Activated CD8-positive, alpha-beta T cell treated with anti-CD3 and anti-CD28 coated beads for 36 hours (primary cell): ENCODE results near the gene ELN. TPM values are rescaled to one million over a fixed set of nuclear protein-coding genes. Genes with fewer than 3 reads are reported as not detected.

Experiments used
- ATAC-seq: fragments of 200-7000 bp; cut with Tn5 transposase; one replicate; pipeline ENCODE4 v1.10.0; 2021; ENCODE audit warnings: mild to moderate bottlenecking, moderate library complexity
- CTCF ChIA-PET: fragments of 350-600 bp; sonication (Branson Sonifier 250); formaldehyde crosslinking; loops from one replicate; lab custom pipeline; 2021; ENCODE audit warnings: antibody characterized with exemption; lab: Charles Lee
- POLR2A ChIA-PET: fragments of 350-600 bp; sonication (Branson Sonifier 250); formaldehyde crosslinking; loops from one replicate; lab custom pipeline; 2021; ENCODE audit warnings: antibody characterized with exemption; lab: Charles Lee
- DNase-seq: peaks from one replicate; pipeline ENCODE4 v3.0.0-alpha.2; 2020
- H3K27ac Mint-ChIP-seq: one replicate; pipeline ENCODE4 v1.8.0; 2021; ENCODE audit warnings: mild to moderate bottlenecking, mixed read lengths
- H3K27me3 Mint-ChIP-seq: one replicate; pipeline ENCODE4 v1.8.0; 2021; ENCODE audit warnings: mixed read lengths
- H3K36me3 Mint-ChIP-seq: one replicate; pipeline ENCODE4 v1.8.0; 2021; ENCODE audit warnings: low read depth, mixed read lengths
- H3K4me1 Mint-ChIP-seq: one replicate; pipeline ENCODE4 v1.8.0; 2021; ENCODE audit warnings: low read depth, mixed read lengths
- H3K4me3 Mint-ChIP-seq: one replicate; pipeline ENCODE4 v1.8.0; 2021; ENCODE audit warnings: mild to moderate bottlenecking, moderate library complexity, mixed read lengths
- H3K9me3 Mint-ChIP-seq: one replicate; pipeline ENCODE4 v1.8.0; 2021; ENCODE audit warnings: mixed read lengths
- CTCF ChIP-seq: fragments of 200-600 bp; IDR thresholded peaks from one replicate; pipeline ENCODE4 v1.8.0; 2022; ENCODE audit warnings: antibody characterized with exemption, mild to moderate bottlenecking
- intact Hi-C: fragments of 100-400 bp; cut with micrococcal nuclease; formaldehyde crosslinking; loops from one replicate; pipeline ENCODE4 v1.10.0; 2022
- total RNA-seq, 2 experiments: library from RNA; stranded (reverse); gene quantifications; one replicate each; pipeline ENCODE4 v1.2.3, GENCODE V29; 2021

The ELN gene
- total RNA-seq, 2 experiments from 2014 or later, result not detected

DNA sequence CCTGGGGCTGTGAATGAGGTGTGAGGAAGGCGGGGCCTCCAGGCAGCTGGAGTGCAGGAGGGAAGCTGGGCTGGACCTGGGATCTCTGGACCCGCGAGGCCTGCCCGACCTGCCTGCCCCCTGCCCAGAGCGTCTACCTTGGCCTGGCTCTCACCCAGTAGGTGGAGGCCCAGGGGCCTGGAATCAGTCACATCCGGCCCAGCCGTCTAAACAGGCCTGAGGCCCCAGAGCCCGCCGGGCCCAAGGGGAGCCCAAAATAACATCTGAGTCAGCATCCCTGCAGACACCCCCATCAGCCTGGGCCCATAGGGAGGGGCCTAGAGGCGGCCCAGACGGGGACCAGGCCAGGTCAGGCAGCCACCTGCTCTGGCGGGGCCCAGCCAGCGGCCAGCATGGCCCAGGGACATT is 15.1 kb upstream of the ELN start:
- DNase-seq, result peak; percentile 10
- H3K4me1 Mint-ChIP-seq, result no peaks in the 10 kb centered on the region

GRCh38 chr7:74013539-74014272 is 14.3 kb upstream of the ELN start:
- no peak for TF ChIP-seq CTCF
- CTCF ChIA-PET, result interaction anchor here (5.8 kb wide), 1 partner anchor 12 kb away, joined by 27 read pairs; no protein-coding TSS in a partner anchor
- H3K4me1 Mint-ChIP-seq, result no peaks in the 10 kb centered on the region
- H3K4me3 Mint-ChIP-seq, result no peak overlapping the region
- ATAC-seq (no peak), DNase-seq (no peak)
- intact Hi-C loops, result no loop called here
- H3K9me3 Mint-ChIP-seq, result no peaks in the 10 kb centered on the region
- POLR2A ChIA-PET, result interaction anchor here (0.7 kb wide), 1 partner anchor 399 kb away, joined by 3 read pairs; no protein-coding TSS in a partner anchor
- H3K27me3 Mint-ChIP-seq, result peaks cover 3% of the 10 kb centered on the region
- no peaks in the 10 kb centered on the region for H3K36me3 Mint-ChIP-seq
- no peak overlapping the region for H3K27ac Mint-ChIP-seq

More for the DNA sequence above, 15.1 kb upstream of the ELN start:
- peaks cover 3% of the 10 kb centered on the region for H3K27me3 Mint-ChIP-seq
- intact Hi-C loops, result no loop called here
- no peak for TF ChIP-seq CTCF
- H3K4me3 Mint-ChIP-seq, result no peak overlapping the region
- H3K9me3 Mint-ChIP-seq, result no peaks in the 10 kb centered on the region
- POLR2A ChIA-PET, result no interaction called here
- no peak for ATAC-seq
- CTCF ChIA-PET, result interaction anchor here (5.8 kb wide), 1 partner anchor 13 kb away, joined by 27 read pairs; no protein-coding TSS in a partner anchor
- no peak overlapping the region for H3K27ac Mint-ChIP-seq
- H3K36me3 Mint-ChIP-seq, result no peaks in the 10 kb centered on the region

DNA sequence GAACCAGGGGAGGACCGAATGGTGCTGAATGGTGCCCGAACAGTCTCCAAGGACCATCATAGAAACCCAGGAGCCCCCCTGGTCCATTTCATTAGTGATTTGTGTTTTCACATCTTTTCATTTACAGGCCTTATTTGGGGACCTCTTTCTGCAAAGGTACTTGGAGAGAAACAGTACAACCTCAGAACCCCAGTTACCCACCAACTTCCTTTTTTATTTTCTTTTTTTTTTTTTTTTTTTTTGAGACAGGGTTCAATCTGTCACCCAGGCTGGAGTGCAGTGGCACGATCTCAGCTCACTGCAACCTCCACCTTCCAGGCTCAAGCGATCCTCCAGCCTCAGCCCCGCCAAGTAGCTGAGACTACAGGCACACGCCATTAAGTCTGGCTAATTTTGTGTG is 13.0 kb upstream of the ELN start:
- DNase-seq (no peak), ATAC-seq (no peak)
- CTCF ChIA-PET, result interaction anchor here (5.8 kb wide), 1 partner anchor 11 kb away, joined by 27 read pairs; no protein-coding TSS in a partner anchor
- no peak overlapping the region for H3K27ac Mint-ChIP-seq
- no peaks in the 10 kb centered on the region for H3K36me3 Mint-ChIP-seq
- intact Hi-C loops, result no loop called here
- POLR2A ChIA-PET, result no interaction called here
- no peaks in the 10 kb centered on the region for H3K9me3 Mint-ChIP-seq
- no peaks in the 10 kb centered on the region for H3K4me1 Mint-ChIP-seq
- no peak for TF ChIP-seq CTCF
- peaks cover 3% of the 10 kb centered on the region for H3K27me3 Mint-ChIP-seq
- H3K4me3 Mint-ChIP-seq, result no peak overlapping the region

DNA sequence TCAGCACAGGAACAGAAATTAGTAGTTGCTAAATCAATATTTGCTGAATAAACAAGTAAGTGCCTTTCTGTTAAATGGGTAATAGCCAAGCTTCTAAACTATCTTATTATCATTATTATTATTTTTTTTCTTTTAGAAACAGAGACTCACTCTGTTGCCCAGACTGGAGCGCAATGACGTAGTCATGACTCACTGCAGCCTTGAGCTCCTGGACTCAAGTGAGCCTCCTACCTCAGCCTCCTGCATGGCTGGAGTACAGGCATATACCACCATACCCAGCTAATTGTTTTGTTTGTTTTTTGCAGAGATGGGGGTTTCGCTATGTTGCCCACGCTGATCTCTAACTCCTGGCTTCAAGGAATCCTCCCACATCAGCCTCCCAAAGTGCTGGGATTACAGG is 12.3 kb upstream of the ELN start:
- no peak for TF ChIP-seq CTCF
- peaks cover 3% of the 10 kb centered on the region for H3K27me3 Mint-ChIP-seq
- no peak for ATAC-seq
- intact Hi-C loops, result no loop called here
- H3K4me3 Mint-ChIP-seq, result no peak overlapping the region
- H3K27ac Mint-ChIP-seq, result no peak overlapping the region
- H3K36me3 Mint-ChIP-seq, result no peaks in the 10 kb centered on the region
- POLR2A ChIA-PET, result no interaction called here
- CTCF ChIA-PET, result interaction anchor here (5.8 kb wide), 1 partner anchor 10 kb away, joined by 27 read pairs; no protein-coding TSS in a partner anchor
- no peaks in the 10 kb centered on the region for H3K4me1 Mint-ChIP-seq
- no peaks in the 10 kb centered on the region for H3K9me3 Mint-ChIP-seq
- no peak for DNase-seq

DNA sequence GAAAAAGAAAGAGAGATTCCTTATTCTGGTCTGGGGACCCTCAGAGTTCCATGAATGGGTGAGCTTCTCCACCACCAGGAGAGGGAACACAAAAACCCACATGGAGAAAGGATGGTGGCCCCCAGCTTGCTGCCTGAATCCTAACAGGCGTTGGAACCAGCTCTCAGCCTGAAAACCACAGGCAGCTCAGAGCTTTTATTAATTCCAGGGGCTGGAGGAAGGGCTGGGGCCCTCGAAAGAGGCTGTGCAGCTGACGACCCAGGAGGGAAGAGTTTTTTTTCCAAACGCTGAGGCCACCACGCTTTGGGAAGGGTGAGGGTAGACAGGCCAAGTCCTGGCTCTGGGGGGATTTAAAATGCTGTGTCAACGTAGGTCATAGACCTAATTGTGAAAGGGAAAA is 10.8 kb upstream of the ELN start:
- ChIA-PET POLR2A (no interaction called here), CTCF (interaction anchor here (2.0 kb wide), 1 partner anchor 10 kb away, joined by 22 read pairs; no protein-coding TSS in a partner anchor)
- no peak for DNase-seq
- TF ChIP-seq CTCF, result no peak
- Mint-ChIP-seq H3K36me3 (no peaks in the 10 kb centered on the region), H3K4me3 (no peak overlapping the region), H3K27ac (no peak overlapping the region), H3K9me3 (no peaks in the 10 kb centered on the region), H3K4me1 (no peaks in the 10 kb centered on the region), H3K27me3 (peaks cover 3% of the 10 kb centered on the region)
- intact Hi-C loops, result no loop called here
- no peak for ATAC-seq
